C4-2B (cell line): Measurements from ENCODE around the gene MEOX1.

ENCODE experiments used
- CTCF ChIP-seq: fragments of 450-650 bp; conservative IDR thresholded peaks from 2 replicates; pipeline ENCODE4 v1.5.1; 2017; ENCODE audit warnings: mild to moderate bottlenecking
- ZFX ChIP-seq: fragments of 450-650 bp; IDR thresholded peaks from 2 replicates; pipeline ENCODE4 v1.6.1; 2017

GRCh38 chr17:43706235-43706634, 44.5 kb upstream of the MEOX1 start:
- no peak for TF ChIP-seq CTCF
- TF ChIP-seq ZFX, result no peak
